PFSK-1 (cell line): ENCODE results near the gene KIF26B.

Experiments used
- FOXP2 ChIP-seq: optimal IDR thresholded peaks from 2 replicates; pipeline ENCODE3; 2011; ENCODE audit warnings: borderline replicate concordance, control low read depth, inconsistent platforms; ENCODE audit not compliant: insufficient read depth; ENCODE audit errors: extremely low read length, extremely low read depth
- POLR2AphosphoS5 ChIP-seq: IDR thresholded peaks from 2 replicates; pipeline ENCODE4 v1.6.1; 2012; ENCODE audit warnings: low read depth, mild to moderate bottlenecking, control low read depth, low read length, moderate library complexity
- TAF1 ChIP-seq: IDR thresholded peaks from 2 replicates; pipeline ENCODE4 v1.6.1; 2012; ENCODE audit warnings: low read length, control low read depth, borderline replicate concordance; ENCODE audit not compliant: insufficient read depth

- no peak for TF ChIP-seq POLR2AphosphoS5
- TF ChIP-seq FOXP2 = no peak
- TF ChIP-seq TAF1 = no peak
Measured at GRCh38 chr1:245488346-245489129, 333.8 kb downstream of the KIF26B start.
